Natural killer cell (primary cell): ENCODE data around the gene LDLRAD4. TPM values are rescaled to one million over a fixed set of nuclear protein-coding genes. Genes with fewer than 3 reads are reported as not detected.

Experiments
- ATAC-seq, 3 donors: fragments of 150-1000 bp in 2 of 3; fragments of 200-7000 bp in 1 of 3; cut with Tn5 transposase; 1 replicate in 1 of 3; 2 replicates in 2 of 3; pipeline ENCODE4 v1.10.0; 2021; ENCODE audit warnings: mild to moderate bottlenecking in 2 of 3, moderate library complexity in 2 of 3
- DNase-seq, 2 donors: peaks; one replicate each; pipeline versions ENCODE4 v3.0.0 to v3.0.0-alpha.2; 2013 to 2021; ENCODE audit warnings: mixed read lengths in 1 of 2
- H3K27ac ChIP-seq: one replicate; pipeline ENCODE4 v1.5.1; 2013; ENCODE audit warnings: mild to moderate bottlenecking, low read length
- H3K27me3 ChIP-seq: one replicate; pipeline ENCODE4 v1.6.1; 2013; ENCODE audit warnings: low read length; ENCODE audit not compliant: control insufficient read depth, insufficient read depth
- H3K36me3 ChIP-seq: one replicate; pipeline ENCODE4 v1.6.1; 2013; ENCODE audit warnings: low read length; ENCODE audit not compliant: control insufficient read depth, insufficient read depth
- H3K4me1 ChIP-seq: one replicate; pipeline ENCODE4 v1.6.1; 2013; ENCODE audit warnings: low read length; ENCODE audit not compliant: control insufficient read depth, insufficient read depth
- H3K4me3 ChIP-seq: one replicate; pipeline ENCODE4 v1.5.1; 2013; ENCODE audit warnings: low read length
- H3K9me3 ChIP-seq: one replicate; pipeline ENCODE4 v1.6.1; 2013; ENCODE audit warnings: low read length; ENCODE audit not compliant: control insufficient read depth, insufficient read depth
- H3K27ac Mint-ChIP-seq, 2 donors: one replicate each; pipeline ENCODE4 v1.8.0; 2022; ENCODE audit warnings: mild to moderate bottlenecking in 2 of 2, mixed read lengths in 2 of 2, moderate library complexity in 1 of 2
- H3K27me3 Mint-ChIP-seq, 2 donors: one replicate each; pipeline ENCODE4 v1.8.0; 2022; ENCODE audit warnings: low read depth in 2 of 2, mixed read lengths in 2 of 2
- H3K36me3 Mint-ChIP-seq: one replicate; pipeline ENCODE4 v1.8.0; 2022; ENCODE audit warnings: mixed read lengths
- H3K4me1 Mint-ChIP-seq, 2 donors: one replicate each; pipeline ENCODE4 v1.8.0; 2022; ENCODE audit warnings: mixed read lengths in 2 of 2
- H3K4me3 Mint-ChIP-seq: one replicate; pipeline ENCODE4 v1.8.0; 2022; ENCODE audit warnings: mild to moderate bottlenecking, moderate library complexity, mixed read lengths
- H3K9me3 Mint-ChIP-seq, 2 donors: one replicate each; pipeline ENCODE4 v1.8.0; 2022; ENCODE audit warnings: mixed read lengths in 2 of 2
- WGBS: methylation state at CpG from one replicate; pipeline ENCODE4 v1.1.7; 2013; ENCODE audit warnings: missing lambda C conversion rate; ENCODE audit not compliant: insufficient coverage; 5-methylcytosine and 5-hydroxymethylcytosine counted together
- intact Hi-C: fragments of 100-400 bp; cut with micrococcal nuclease; formaldehyde crosslinking; loops from one replicate; pipeline ENCODE4 v1.14.2; 2022
- total RNA-seq, 4 donors: library from RNA; stranded (reverse); fragments of 120-200 nt in 1 of 4; gene quantifications; one replicate each; pipeline versions ENCODE4 v1.2.3 to v1.2.4, GENCODE V29; 2013 to 2022
- TF ChIP-seq, protein P1 (sequence below): fragments of 200-600 bp; IDR thresholded peaks from one replicate; pipeline ENCODE4 v1.8.0; 2022; ENCODE audit warnings: antibody characterized with exemption

The LDLRAD4 gene
- total RNA-seq, 3 donors from 2014 or later (not counting 1 experiment from before 2014, with no cell fraction given): 24.0 to 36.3 (median 29.2) TPM

DNA sequence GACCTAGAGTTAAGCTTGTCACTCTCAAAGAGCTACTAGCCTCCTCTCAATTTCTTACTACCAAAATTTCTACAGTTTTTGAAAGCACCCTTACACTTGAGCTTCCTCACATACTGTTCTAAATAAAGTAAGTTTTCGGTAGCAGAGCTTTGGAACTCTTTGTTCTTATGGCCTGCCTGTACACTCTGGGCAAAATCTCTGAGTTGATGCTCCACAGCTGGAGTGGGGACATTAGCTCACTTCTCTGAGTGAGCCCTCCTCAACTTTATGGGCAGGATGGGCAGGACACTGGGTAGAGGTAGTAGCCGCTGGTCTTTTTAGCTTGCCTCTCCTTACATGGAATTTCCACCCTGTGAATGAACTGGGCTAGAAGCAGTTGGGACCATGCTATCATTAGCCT lies 380.0 kb downstream of the LDLRAD4 start:
- H3K4me3 ChIP-seq: no peak overlapping the region
- TF ChIP-seq, protein P1, sequence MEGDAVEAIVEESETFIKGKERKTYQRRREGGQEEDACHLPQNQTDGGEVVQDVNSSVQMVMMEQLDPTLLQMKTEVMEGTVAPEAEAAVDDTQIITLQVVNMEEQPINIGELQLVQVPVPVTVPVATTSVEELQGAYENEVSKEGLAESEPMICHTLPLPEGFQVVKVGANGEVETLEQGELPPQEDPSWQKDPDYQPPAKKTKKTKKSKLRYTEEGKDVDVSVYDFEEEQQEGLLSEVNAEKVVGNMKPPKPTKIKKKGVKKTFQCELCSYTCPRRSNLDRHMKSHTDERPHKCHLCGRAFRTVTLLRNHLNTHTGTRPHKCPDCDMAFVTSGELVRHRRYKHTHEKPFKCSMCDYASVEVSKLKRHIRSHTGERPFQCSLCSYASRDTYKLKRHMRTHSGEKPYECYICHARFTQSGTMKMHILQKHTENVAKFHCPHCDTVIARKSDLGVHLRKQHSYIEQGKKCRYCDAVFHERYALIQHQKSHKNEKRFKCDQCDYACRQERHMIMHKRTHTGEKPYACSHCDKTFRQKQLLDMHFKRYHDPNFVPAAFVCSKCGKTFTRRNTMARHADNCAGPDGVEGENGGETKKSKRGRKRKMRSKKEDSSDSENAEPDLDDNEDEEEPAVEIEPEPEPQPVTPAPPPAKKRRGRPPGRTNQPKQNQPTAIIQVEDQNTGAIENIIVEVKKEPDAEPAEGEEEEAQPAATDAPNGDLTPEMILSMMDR: no peak
- H3K9me3 ChIP-seq: peaks cover 11% of the 10 kb centered on the region
- peaks cover 6 to 8% of the 10 kb centered on the region in 2 donors for H3K4me1 Mint-ChIP-seq
- H3K36me3 Mint-ChIP-seq: peaks cover 32% of the 10 kb centered on the region
- no peak for DNase-seq
- no peak overlapping the region for H3K27ac Mint-ChIP-seq
- no peak overlapping the region for H3K27ac ChIP-seq
- peaks cover 11 to 24% of the 10 kb centered on the region in 2 donors for H3K9me3 Mint-ChIP-seq
- H3K27me3 ChIP-seq: no peaks in the 10 kb centered on the region
- intact Hi-C loops: no loop called here
- no peak for ATAC-seq
- no peaks in the 10 kb centered on the region for H3K27me3 Mint-ChIP-seq
- no peak overlapping the region for H3K4me3 Mint-ChIP-seq
- H3K4me1 ChIP-seq: no peaks in the 10 kb centered on the region
- WGBS: 96% methylated on average over 2 of the region's 2 CpGs
- no peaks in the 10 kb centered on the region for H3K36me3 ChIP-seq

DNA sequence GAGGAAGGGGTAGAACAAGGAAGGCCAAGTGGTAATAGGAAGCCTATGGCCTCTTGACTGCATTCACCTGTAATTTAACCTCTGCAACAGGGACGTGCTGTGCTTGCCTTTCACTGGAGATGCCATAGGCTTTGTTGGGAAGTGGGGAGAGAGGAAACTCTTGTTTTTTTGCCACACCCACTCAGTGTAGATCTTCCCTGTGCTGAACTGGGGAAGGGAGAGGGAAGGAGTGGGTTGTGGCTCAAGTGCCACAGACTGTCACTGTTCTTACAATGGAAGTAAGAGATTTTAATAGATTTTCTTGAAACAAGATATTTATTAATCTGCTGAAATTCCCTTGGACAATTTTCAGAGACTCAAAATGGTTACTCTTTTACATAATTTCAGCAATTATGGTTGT lies 380.5 kb downstream of the LDLRAD4 start:
- H3K4me3 ChIP-seq: no peak overlapping the region
- peaks cover 11% of the 10 kb centered on the region for H3K9me3 ChIP-seq
- peaks cover 11 to 24% of the 10 kb centered on the region in 2 donors for H3K9me3 Mint-ChIP-seq
- no peak overlapping the region for H3K27ac Mint-ChIP-seq
- H3K27ac ChIP-seq: no peak overlapping the region
- H3K27me3 ChIP-seq: no peaks in the 10 kb centered on the region
- intact Hi-C loops: no loop called here
- H3K4me1 Mint-ChIP-seq: peaks cover 1 to 8% of the 10 kb centered on the region in 2 donors
- 100% methylated on average over 1 of the region's 1 CpG for WGBS
- ATAC-seq (no peak), DNase-seq (no peak)
- peaks cover 32% of the 10 kb centered on the region for H3K36me3 Mint-ChIP-seq
- H3K27me3 Mint-ChIP-seq: no peaks in the 10 kb centered on the region
- TF ChIP-seq, protein P1: no peak
- no peaks in the 10 kb centered on the region for H3K4me1 ChIP-seq
- H3K4me3 Mint-ChIP-seq: no peak overlapping the region
- no peaks in the 10 kb centered on the region for H3K36me3 ChIP-seq

DNA sequence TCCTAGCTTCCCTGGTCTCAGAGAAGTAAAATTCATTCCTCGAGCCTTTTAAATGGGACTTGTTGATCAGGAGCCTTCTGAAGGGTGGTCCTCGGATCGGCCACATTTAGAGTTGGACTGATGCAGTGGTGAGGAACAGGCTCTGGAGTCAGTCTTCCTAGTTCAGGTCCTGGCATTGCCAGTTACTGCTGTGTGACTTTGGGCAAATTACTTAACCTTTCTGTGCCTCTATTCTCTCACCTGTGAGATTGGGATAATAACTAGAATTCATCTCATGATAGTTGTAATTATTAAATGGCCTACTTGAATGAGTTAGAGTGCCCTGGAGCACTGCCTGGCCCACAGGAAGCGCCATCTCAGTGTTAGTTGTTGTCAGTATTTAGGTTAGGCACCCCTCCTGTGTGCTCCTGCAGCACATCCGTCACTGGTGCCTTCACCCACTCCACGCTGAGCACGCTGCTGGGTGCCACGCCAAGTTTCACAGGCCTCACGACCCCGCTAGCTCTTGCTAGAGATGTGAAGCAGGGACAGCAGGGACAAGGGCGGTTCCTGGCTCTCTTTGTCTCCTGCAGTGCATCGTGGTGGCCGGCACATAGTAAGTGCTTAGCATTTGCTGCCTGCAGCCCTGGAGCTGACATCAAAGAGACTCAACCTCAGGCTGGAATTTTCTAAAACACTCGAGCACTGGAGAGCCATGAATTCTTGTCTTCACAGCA lies 384.9 kb downstream of the LDLRAD4 start:
- peaks cover 0 to under 1% of the 10 kb centered on the region in 2 donors for H3K9me3 Mint-ChIP-seq
- no peak overlapping the region for H3K4me3 Mint-ChIP-seq
- intact Hi-C loops: no loop called here
- ATAC-seq (no peak), DNase-seq (no peak)
- TF ChIP-seq, protein P1: no peak
- no peaks in the 10 kb centered on the region for H3K27me3 ChIP-seq
- H3K36me3 ChIP-seq: no peaks in the 10 kb centered on the region
- 94% methylated on average over 14 of the region's 14 CpGs for WGBS
- H3K27ac Mint-ChIP-seq: no peak overlapping the region
- H3K4me3 ChIP-seq: no peak overlapping the region
- H3K9me3 ChIP-seq: peaks cover 6% of the 10 kb centered on the region
- no peaks in the 10 kb centered on the region for H3K27me3 Mint-ChIP-seq
- H3K4me1 ChIP-seq: no peaks in the 10 kb centered on the region
- peaks cover 1% of the 10 kb centered on the region for H3K36me3 Mint-ChIP-seq
- no peak overlapping the region for H3K27ac ChIP-seq
- H3K4me1 Mint-ChIP-seq: peaks cover 7 to 9% of the 10 kb centered on the region in 2 donors

DNA sequence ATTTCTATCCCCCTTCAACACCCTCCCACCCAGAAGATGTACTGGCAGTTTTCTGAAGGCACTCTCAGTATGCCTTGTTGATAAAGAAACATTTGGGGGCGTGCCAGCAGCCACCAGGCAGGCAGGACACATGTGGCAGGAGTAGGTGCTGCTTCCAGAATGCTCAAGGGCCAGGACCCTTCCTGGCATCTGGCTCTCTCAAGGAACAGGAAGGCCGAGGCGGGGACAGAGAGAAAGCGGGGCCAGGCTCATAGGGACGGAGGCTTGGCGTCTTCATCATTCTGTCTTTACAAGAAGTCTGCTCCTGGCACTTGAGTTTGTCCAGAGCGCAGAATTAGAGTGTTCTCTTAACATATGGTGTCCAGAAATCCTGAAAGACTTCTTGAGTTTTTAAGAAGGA lies 386.2 kb downstream of the LDLRAD4 start:
- TF ChIP-seq, protein P1: no peak
- Histone ChIP-seq H3K27ac (no peak overlapping the region), H3K4me1 (peaks cover 8% of the 10 kb centered on the region), H3K9me3 (no peaks in the 10 kb centered on the region), H3K27me3 (no peaks in the 10 kb centered on the region), H3K4me3 (no peak overlapping the region), H3K36me3 (no peaks in the 10 kb centered on the region)
- Mint-ChIP-seq H3K36me3 (no peaks in the 10 kb centered on the region), H3K27me3 (no peaks in the 10 kb centered on the region), H3K27ac (no peak overlapping the region), H3K9me3 (no peaks in the 10 kb centered on the region), H3K4me3 (no peak overlapping the region), H3K4me1 (peaks cover 15 to 18% of the 10 kb centered on the region in 2 donors)
- no peak for ATAC-seq
- intact Hi-C loops: no loop called here
- 95% methylated on average over 7 of the region's 7 CpGs for WGBS
- no peak for DNase-seq
